GM12872 (cell line): ENCODE results near the gene PLA2G6.

Experiments used
- CTCF ChIP-seq: IDR thresholded peaks from 3 replicates; pipeline ENCODE4 v1.5.1; 2011; ENCODE audit warnings: low read depth, mild to moderate bottlenecking, low read length, moderate library complexity; ENCODE audit not compliant: insufficient read depth

PLA2G6 gene

GRCh38 chr22:38082986-38083710 lies 98.5 kb downstream of the PLA2G6 start:
- TF ChIP-seq CTCF: no peak

- TF ChIP-seq CTCF: no peak
Measured at GRCh38 chr22:38081941-38082828, 99.4 kb downstream of the PLA2G6 start.

- no peak for TF ChIP-seq CTCF
Measured at GRCh38 chr22:38081636-38081940, 100.0 kb downstream of the PLA2G6 start.

GRCh38 chr22:38080850-38081635 lies 100.6 kb downstream of the PLA2G6 start:
- TF ChIP-seq CTCF: no peak

- TF ChIP-seq CTCF: no peak
Measured at GRCh38 chr22:38080474-38080849, 101.2 kb downstream of the PLA2G6 start.

- no peak for TF ChIP-seq CTCF
Measured at GRCh38 chr22:38079804-38080203, 101.8 kb downstream of the PLA2G6 start.
